HAP-1 (cell line): Measurements from ENCODE around the gene STAC.
"Not testable (repeated sequence)": the region's sequence is repeated elsewhere in the genome, so short reads cannot be mapped to it uniquely, and the experiment has no call there.

ENCODE experiments used
- DNase-seq, 2 experiments: peaks; one replicate each; pipeline ENCODE4 v3.0.0-alpha.2; 2016 to 2020; ENCODE audit warnings: low spot score in 2 of 2
- H3K27me3 ChIP-seq: fragments of 250-450 bp; sonication (Bioruptor Pico); 2 replicates; pipeline ENCODE4 v1.5.1; 2020; ENCODE audit warnings: low read depth, mild to moderate bottlenecking, moderate library complexity
- H3K36me3 ChIP-seq: fragments of 250-450 bp; sonication (Bioruptor Pico); replicated peaks from 2 replicates; pipeline ENCODE4 v1.5.1; 2020; ENCODE audit warnings: mild to moderate bottlenecking
- H3K4me1 ChIP-seq: fragments of 250-450 bp; sonication (Bioruptor Pico); 2 replicates; pipeline ENCODE4 v1.5.1; 2020; ENCODE audit warnings: mild to moderate bottlenecking
- H3K4me3 ChIP-seq: fragments of 250-450 bp; sonication (Bioruptor Pico); 2 replicates; pipeline ENCODE4 v1.5.1; 2020; ENCODE audit warnings: mild to moderate bottlenecking, moderate library complexity
- H3K9me3 ChIP-seq: fragments of 250-450 bp; sonication (Bioruptor Pico); 2 replicates; pipeline ENCODE4 v1.5.1; 2020; ENCODE audit warnings: mild to moderate bottlenecking, moderate library complexity
- in situ Hi-C: fragments of 300-500 bp; cut with MboI; formaldehyde crosslinking; loops from 3 replicates; pipeline ENCODE4 v1.14.3; 2020; ENCODE audit warnings: low sequenced_read_pairs, inconsistent platforms, mixed read lengths

The STAC gene

DNA sequence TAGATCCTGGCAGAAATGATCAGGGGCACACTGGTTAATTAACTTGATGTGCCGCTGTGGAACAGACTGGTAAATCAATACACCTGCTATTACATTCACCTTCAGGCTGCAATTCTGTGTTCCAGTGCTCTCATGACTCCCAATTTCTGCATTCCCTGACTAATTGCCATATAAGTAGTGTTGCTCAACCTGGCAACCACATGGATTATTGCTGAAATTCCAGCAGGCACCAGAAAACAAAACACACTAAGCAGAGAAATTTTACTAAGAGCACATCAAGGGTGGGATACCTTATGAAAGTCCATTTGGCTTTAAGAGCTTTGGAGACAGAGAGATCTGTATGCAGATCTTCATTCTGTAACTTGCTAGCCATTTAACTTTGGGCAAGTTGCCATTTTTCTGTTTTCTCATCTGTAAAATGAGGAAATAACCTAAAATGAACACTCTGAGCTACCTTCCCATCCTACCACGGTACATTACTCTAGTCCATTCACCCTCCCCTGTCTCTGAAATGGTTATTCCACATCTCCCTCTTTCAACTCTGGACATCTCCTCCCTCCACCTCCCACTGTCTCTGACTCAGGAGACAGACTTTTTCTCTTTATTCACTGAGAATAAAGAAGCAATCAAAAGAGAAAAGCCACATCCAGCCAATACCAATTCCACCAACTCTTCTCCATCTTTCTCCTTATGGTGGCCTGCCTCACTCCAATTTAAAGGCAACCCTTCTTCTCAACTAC, 54.6 kb downstream of the STAC start:
- H3K36me3 ChIP-seq = no peaks in the 10 kb centered on the region
- no peaks in the 10 kb centered on the region for H3K27me3 ChIP-seq
- no peaks in the 10 kb centered on the region for H3K9me3 ChIP-seq
- no peak overlapping the region for H3K4me3 ChIP-seq
- no peaks in the 10 kb centered on the region for H3K4me1 ChIP-seq
- DNase-seq = no peak
- in situ Hi-C loops = no loop called here

DNA sequence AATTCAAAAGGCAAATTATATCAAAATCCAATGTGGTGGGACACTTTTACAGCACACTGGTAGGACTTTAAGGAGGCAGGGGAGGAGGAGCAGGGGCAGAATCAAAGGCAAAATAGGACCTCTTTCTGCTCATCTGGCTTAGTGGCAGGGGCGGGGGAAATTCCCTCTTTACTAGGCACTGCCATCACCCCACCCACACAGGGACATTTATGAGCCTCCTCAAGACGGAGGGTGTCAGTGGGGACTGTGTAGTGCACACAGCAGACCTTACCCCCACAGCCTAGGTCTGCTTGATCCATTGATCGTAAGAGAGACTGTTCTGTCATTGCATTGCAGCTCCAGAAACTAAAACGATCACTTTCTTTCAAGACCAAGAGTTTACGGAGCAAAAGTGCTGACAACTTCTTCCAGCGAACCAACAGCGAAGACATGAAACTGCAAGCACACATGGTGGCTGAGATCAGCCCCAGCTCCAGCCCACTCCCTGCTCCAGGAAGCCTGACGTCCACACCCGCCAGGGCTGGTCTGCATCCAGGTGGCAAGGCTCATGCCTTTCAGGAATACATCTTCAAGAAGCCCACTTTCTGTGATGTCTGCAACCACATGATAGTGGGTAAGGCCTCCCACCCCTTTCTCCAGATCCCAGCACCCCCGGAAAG, 62.9 kb downstream of the STAC start:
- in situ Hi-C loops = no loop called here
- H3K4me3 ChIP-seq = no peak overlapping the region
- H3K36me3 ChIP-seq = no peaks in the 10 kb centered on the region
- no peaks in the 10 kb centered on the region for H3K4me1 ChIP-seq
- H3K27me3 ChIP-seq = no peaks in the 10 kb centered on the region
- DNase-seq = no peak
- no peaks in the 10 kb centered on the region for H3K9me3 ChIP-seq

DNA sequence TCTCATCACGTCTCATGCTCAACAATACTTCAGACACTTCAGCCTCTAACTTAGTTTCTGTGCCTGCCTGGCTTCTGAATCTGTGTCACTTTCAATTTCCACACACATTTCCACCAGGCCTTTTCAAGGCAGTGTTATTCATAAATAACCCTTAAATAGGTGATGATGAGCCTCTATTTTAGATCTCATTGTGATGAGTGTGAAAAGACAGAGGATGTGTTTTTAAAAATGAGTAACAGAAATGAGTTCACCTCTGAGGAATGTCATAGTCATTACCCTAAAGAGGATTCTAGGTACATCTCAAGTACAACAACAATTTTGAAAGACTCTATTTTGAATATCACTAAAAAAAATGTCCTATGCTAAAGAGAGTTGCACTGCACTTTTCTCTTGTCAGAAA, 64.6 kb downstream of the STAC start:
- in situ Hi-C loops = no loop called here
- Histone ChIP-seq H3K36me3 (no peaks in the 10 kb centered on the region), H3K9me3 (no peaks in the 10 kb centered on the region), H3K27me3 (no peaks in the 10 kb centered on the region), H3K4me1 (no peaks in the 10 kb centered on the region), H3K4me3 (no peak overlapping the region)
- DNase-seq = no peak

DNA sequence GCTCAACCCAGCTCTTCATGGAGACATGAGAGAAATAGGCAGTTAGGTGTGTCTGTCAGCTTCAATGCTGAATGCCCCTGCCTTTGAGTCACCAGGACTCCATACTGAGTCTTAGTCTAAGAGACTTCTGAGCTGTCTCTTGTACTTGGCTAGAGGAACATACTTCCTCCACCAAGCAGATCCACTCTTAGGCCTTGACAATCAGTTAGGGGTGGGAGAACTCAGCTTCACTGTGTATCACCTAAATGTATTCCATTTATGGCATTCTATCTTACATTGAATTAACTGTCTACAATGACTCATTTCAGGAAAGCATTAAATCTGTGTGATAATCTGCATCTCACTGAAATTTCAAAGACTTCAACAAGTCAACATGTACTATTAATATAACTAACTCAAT, 66.0 kb downstream of the STAC start:
- DNase-seq = no peak
- Histone ChIP-seq H3K36me3 (no peaks in the 10 kb centered on the region), H3K27me3 (no peaks in the 10 kb centered on the region), H3K4me1 (no peaks in the 10 kb centered on the region), H3K9me3 (no peaks in the 10 kb centered on the region), H3K4me3 (no peak overlapping the region)
- in situ Hi-C loops = no loop called here

DNA sequence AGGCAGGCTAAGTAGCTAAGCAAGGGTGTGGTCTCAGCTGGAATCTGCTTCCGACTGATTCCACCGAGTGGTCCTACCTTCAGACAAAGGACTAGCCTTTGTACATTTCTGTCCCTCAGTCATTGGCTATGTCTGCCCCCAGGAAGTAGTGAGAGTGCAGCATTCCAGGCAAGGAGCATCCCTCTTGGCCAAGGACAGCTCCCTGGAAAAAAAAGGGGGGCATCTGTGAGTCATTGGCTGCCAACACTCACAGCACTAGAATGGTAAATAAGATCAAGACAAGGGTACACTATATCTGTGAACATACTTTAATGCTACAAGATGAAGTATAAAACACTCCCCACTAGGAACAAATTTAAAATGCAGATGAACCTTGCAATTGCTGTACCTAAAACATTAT, 66.8 kb downstream of the STAC start:
- DNase-seq = no peak
- Histone ChIP-seq H3K4me3 (no peak overlapping the region), H3K27me3 (no peaks in the 10 kb centered on the region), H3K9me3 (no peaks in the 10 kb centered on the region), H3K36me3 (no peaks in the 10 kb centered on the region), H3K4me1 (no peaks in the 10 kb centered on the region)
- in situ Hi-C loops = no loop called here

DNA sequence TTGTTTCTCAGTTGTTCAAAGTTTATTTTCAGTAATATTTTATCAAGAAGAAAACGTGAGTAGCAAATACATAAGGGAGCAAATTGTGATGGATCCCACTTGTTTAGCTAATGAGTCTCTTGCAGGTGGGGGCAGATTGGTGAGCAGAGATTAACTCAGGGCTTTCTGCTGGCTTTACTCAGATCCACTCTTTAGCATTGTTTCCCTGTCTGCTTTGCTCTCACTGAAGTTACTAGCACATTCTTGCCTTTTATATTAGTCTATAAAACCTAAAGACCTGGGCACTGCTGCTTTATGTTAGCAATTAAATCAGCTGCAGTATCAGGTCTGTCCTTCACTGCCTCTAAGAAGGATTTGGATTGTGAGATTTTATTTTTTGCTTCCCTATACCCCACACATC, 71.5 kb downstream of the STAC start:
- H3K4me3 ChIP-seq = no peak overlapping the region
- H3K27me3 ChIP-seq = no peaks in the 10 kb centered on the region
- H3K9me3 ChIP-seq = no peaks in the 10 kb centered on the region
- DNase-seq = peak in 1 of 2 experiments; percentile 7
- no peaks in the 10 kb centered on the region for H3K4me1 ChIP-seq
- in situ Hi-C loops = no loop called here
- H3K36me3 ChIP-seq = no peaks in the 10 kb centered on the region

DNA sequence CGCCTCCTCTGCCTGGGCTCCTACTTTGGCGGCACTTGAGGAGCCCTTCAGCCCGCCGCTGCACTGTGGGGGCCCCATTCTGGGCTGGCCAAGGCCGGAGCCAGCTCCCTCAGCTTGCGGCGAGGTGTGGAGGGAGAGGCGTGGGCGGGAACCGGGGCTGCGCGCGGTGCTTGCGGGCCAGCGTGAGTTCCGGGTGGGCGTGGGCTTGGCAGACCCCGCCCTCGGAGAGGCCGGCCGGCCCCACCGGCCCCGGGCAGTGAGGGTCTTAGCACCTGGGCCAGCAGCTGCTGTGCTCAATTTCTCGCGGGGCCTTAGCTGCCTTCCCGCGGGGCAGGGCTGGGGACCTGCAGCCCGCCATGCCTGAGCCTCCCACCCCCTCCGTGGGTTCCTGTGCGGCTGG, 72.9 kb downstream of the STAC start:
- H3K4me3 ChIP-seq, H3K9me3 ChIP-seq, H3K36me3 ChIP-seq, H3K4me1 ChIP-seq, H3K27me3 ChIP-seq, in situ Hi-C loops, DNase-seq: not testable (repeated sequence)

DNA sequence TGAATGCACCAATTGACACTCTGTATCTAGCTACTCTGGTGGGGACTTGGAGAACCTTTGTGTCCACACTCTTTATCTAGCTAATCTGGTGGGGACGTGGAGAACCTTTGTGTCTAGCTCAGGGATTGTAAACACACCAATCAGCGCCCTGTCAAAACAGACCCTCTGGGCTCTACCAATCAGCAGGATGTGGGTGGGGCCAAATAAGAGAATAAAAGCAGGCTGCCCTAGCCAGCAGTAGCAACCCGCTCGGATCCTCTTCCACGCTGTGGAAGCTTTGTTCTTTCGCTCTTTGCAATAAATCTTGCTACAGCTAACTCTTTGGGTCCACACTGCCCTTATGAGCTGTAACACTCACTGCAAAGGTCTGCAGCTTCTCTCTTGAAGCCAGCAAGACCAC, 73.6 kb downstream of the STAC start:
- in situ Hi-C loops, H3K4me3 ChIP-seq, H3K4me1 ChIP-seq, H3K36me3 ChIP-seq, H3K9me3 ChIP-seq, H3K27me3 ChIP-seq, DNase-seq: not testable (repeated sequence)

DNA sequence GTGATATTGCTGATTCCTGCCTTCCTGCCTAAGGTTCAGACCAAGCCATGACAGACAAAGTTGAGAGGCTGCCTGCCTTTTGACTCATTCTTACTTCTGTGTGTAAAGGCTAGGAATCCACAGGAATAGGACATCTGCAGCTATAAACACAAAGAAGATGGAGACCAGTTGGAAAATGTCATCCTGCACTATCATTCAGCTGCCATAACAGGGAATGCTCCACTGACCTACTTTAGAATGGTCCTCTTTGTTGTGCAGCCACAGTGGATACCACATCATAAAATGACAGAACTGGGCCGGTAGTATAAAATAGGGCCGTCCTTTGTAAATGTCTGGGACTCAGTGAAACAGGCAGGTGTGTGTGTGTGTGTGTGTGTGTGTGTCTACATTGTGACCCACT, 75.1 kb downstream of the STAC start:
- in situ Hi-C loops = no loop called here
- H3K4me1 ChIP-seq = no peaks in the 10 kb centered on the region
- DNase-seq = no peak
- no peak overlapping the region for H3K4me3 ChIP-seq
- H3K27me3 ChIP-seq = no peaks in the 10 kb centered on the region
- no peaks in the 10 kb centered on the region for H3K9me3 ChIP-seq
- no peaks in the 10 kb centered on the region for H3K36me3 ChIP-seq

DNA sequence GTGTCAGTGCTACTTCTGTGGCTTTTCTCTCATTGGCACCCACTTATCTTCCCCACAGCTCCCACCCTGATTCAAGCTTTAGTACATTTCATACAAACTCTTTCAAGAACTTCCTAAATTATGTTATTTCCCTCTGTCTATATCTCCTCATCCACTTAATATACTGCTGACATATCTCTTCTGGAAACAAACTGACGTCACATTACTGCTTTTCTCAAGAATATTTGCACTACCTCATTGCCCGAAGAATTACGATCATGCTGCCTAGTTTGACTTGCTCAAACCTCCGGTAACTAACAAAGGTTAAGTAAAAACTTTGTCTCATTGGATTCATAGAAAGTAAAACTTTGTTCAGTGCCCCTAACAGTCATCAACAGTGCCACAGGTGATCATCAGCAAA, 76.5 kb downstream of the STAC start:
- H3K27me3 ChIP-seq = no peaks in the 10 kb centered on the region
- no peak overlapping the region for H3K4me3 ChIP-seq
- H3K36me3 ChIP-seq = no peaks in the 10 kb centered on the region
- in situ Hi-C loops = no loop called here
- no peaks in the 10 kb centered on the region for H3K4me1 ChIP-seq
- H3K9me3 ChIP-seq = no peaks in the 10 kb centered on the region
- DNase-seq = no peak

DNA sequence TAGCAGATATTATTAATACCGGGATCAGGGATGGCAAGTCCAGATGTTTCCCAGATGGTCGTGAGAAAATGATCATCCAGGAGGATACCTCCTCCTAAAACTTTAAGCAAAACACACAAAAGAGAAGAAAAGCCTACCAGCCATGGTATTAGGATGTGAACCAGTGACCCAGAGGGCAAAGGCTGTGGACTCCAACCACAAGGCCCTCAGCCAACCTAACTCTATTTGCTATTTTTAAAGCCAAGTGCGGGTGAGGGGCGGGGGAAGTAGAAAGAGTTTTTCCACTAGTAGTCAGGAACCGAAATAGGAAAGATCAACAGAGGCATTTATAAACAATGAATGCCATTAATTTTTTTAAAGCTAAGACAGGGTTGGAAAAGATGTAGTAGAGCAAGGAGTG, 77.4 kb downstream of the STAC start:
- no peaks in the 10 kb centered on the region for H3K36me3 ChIP-seq
- no peaks in the 10 kb centered on the region for H3K27me3 ChIP-seq
- in situ Hi-C loops = no loop called here
- no peak overlapping the region for H3K4me3 ChIP-seq
- H3K9me3 ChIP-seq = no peaks in the 10 kb centered on the region
- no peak for DNase-seq
- H3K4me1 ChIP-seq = no peaks in the 10 kb centered on the region

DNA sequence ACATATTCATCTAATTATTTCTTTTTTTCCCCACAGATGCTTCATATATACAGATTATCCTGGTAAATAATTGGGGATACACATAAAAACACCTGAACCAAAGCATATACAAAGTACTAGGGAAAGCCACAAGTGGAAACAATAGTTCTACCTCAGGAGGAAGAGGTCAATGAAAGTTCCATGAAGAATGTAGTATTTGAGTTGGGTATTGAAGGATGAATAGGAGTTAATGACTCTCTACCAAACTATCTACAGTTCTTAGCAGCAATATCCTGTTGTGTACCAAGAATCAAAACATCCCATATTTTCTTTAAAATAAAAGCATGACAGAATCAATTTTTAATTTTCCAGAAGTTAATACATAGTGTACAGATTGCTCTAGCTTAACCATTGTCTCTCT, 78.9 kb downstream of the STAC start:
- H3K4me3 ChIP-seq = no peak overlapping the region
- H3K27me3 ChIP-seq = no peaks in the 10 kb centered on the region
- no peak for DNase-seq
- H3K9me3 ChIP-seq = no peaks in the 10 kb centered on the region
- in situ Hi-C loops = no loop called here
- no peaks in the 10 kb centered on the region for H3K36me3 ChIP-seq
- H3K4me1 ChIP-seq = no peaks in the 10 kb centered on the region

DNA sequence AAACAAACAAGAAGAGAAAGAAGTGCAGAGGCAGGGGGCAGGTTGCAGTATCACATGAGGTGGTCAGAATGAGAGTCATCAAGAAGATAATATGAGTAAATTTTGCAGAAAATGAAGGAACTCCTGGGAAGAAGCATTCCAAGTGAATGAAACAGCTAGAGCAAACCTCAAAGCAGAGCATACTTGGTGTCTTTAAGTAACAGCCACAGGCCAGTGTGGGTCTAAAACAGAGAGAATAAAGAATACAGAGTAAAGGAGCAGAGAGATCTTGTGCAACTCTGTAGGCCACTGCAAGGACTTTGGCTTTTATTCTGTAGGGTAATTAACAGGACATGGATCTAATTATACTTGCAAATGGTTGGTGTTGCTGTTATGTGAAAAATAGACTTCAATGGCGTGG, 81.3 kb downstream of the STAC start:
- H3K9me3 ChIP-seq = no peaks in the 10 kb centered on the region
- no peak for DNase-seq
- in situ Hi-C loops = no loop called here

DNA sequence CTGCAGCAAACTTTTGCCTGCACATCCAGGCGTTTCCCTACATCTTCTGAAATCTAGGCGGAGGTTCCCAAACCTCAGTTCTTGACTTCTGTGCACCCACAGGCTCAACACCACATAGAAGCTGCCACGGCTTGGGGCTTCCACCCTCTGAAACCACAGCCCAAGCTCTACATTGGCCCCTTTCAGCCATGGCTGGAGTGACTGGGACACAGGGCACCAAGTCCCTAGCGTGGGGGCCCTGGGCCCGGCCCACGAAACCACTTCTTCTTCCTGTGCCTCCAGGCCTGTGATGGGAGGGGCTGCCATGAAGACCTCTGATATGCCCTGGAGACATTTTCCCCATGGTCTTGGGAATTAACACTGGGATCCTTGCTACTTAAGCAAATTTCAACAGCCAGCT, 91.7 kb downstream of the STAC start:
- in situ Hi-C loops, H3K36me3 ChIP-seq, H3K4me3 ChIP-seq, H3K4me1 ChIP-seq, DNase-seq, H3K9me3 ChIP-seq, H3K27me3 ChIP-seq: not testable (repeated sequence)

More for the DNA sequence above, 81.3 kb downstream of the STAC start:
- no peaks in the 10 kb centered on the region for H3K4me1 ChIP-seq
- H3K36me3 ChIP-seq = no peaks in the 10 kb centered on the region
- no peaks in the 10 kb centered on the region for H3K27me3 ChIP-seq
- H3K4me3 ChIP-seq = no peak overlapping the region

DNA sequence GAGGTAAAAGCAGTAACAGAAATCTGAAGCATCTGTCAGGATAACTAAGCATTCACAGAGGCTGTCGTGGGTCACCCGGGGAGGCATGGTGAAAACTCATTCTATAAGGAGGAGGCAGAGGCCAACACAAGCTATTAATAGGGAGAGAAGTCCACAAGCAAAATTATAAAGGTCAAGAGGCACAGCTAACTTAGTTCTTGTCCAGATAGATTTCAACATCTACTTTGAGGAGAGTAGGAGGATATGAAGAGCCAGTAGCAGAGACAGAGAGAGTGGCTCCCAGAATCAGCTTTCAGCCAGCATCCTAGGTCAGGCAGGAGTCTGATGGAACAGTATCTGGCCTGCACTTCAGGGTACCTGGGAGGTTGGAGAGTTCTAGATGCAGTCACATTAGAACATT, 95.3 kb downstream of the STAC start:
- in situ Hi-C loops = no loop called here
- no peaks in the 10 kb centered on the region; the same call in 1 of the 2 replicates for H3K9me3 ChIP-seq
- no peaks in the 10 kb centered on the region for H3K4me1 ChIP-seq
- H3K27me3 ChIP-seq = no peaks in the 10 kb centered on the region
- no peaks in the 10 kb centered on the region for H3K36me3 ChIP-seq
- H3K4me3 ChIP-seq = no peak overlapping the region
- no peak for DNase-seq
